Measurements from ENCODE around the gene ARL3.
A peak's percentile ranks its signal among the peaks of the same experiment; 100 is the strongest.
"Not testable (repeated sequence)": the region's sequence is repeated elsewhere in the genome, so short reads cannot be mapped to it uniquely, and the experiment has no call there.

Gene ARL3

DNA sequence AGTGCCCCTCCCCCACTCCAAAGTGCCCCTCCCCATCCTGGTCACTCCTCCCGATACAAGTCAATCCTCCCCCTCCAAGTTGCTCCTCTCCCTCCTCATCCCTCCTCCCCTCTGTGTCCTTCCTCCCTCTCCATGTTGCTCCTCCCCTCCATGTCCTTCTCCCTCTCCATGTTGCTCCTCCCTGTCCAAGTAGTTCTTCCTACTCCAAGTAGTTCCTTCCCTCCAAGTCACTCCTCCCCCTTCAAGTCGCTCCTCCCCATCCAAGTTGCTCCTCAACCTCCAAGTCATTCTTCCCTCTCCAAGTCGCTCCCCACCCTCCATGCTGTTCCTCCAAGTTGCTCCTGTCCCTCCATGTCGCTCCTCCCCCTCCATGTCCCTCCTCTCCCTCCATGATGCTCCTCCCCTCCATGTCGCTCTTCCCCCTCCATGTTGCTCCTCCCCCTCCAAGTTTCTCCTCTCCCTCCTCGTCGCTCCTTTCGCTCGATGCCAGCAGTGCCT, 20.9 kb upstream of the ARL3 start:
- no peak for DNase-seq

DNA sequence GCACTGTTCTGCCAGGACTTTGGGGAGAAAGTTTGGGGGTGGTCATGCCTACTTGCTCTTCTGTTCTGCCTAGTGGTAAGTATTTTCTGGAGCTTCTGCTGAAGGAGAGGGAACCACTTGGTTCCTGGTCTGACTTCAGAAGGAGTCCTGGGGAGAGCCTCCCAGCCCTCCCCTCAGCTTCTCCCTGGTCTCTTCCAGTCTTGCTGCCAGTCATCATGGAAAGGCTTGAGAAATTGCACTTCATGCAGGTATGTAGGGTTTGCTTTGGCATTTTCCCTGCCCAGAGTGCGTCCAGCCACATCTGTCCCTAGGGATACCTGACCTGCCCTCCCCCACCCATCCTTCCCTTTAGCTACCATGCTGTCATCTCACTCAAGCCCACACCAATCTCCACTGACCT, 18.5 kb upstream of the ARL3 start:
- DNase-seq = no peak

DNA sequence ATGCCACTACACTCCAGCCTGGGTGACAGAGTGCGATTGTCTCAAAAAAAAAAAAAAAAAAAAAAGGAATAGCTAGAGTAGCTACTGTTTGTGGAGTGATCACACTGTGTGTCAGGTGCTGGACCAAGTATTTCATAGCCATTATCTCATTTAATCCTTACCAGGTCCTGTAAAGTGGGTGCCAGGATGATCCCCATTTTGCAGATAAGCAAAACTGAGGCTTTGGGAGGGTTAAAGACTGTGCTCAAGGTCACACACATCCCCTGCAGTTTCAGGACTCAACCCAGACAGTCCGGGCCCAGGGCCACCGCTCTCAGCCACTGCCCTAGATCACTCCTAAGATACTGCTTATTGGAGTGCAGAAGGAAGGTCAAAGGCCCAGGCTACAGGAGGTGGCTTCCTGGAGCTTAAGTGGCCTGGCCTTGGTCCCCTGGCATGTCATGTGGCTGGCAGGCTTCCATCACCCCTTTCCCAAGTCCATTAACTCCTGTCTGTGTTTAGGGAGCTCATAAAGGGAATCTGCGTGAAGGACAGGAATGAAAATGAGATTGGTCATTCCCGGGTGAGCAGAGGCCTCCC, 17.1 kb upstream of the ARL3 start:
- DNase-seq = no peak

- DNase-seq = peak; percentile 33
These were observed 15.1 kb upstream of the ARL3 start for GRCh38 chr10:102729029-102730026.

- no peak for DNase-seq
These were observed 13.0 kb upstream of the ARL3 start for GRCh38 chr10:102727037-102727818.

DNA sequence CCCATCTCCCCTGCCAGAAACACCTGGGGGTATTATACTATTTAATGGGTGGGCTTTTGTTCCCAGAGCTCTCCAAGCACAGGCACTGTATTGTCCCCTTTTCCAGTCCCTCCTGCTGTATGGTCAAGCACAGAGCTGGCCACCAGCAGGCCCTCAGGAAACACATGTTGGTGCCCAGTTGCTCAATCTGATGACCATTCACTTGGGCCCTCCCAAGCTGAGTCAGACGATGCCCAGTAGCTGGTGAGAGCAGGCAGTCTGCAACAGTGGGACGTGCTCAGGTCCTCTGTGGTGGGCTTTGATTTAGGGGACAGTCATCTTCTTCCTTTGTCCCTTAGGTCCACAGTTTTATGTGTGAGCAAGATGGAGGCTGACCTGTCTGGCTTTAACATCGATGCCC, 12.1 kb upstream of the ARL3 start:
- no peak for DNase-seq

GRCh38 chr10:102723989-102724388, 9.8 kb upstream of the ARL3 start:
- DNase-seq = no peak

- no peak for DNase-seq
These were observed 7.8 kb upstream of the ARL3 start for GRCh38 chr10:102721954-102722353.

DNA sequence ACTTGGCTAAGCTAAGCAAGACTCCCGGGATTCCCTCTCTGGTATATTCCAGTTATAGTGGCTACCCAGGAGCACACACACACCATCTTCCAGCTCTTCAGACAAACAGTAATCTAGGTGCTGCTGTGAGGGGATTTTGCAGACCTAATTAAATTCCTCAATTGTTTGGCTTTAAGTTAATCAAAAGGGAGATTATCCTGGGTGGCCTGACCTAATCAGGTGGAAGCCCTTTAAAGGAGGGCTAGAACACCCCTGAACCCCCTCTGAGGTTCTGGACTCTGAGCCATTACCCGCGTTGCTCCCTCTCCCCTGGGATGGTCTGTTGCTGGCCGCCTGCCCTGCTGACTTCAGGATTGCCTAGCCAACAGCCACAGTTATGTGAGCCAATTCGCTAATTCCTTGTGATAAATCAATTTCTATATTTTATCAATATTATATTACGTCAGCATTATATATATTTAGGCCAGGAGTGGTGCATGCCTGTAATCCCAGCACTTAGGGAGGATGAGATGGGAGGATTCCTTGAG, 6.6 kb upstream of the ARL3 start:
- no peak for DNase-seq

- no peak for DNase-seq
These were observed 6.1 kb upstream of the ARL3 start for GRCh38 chr10:102720337-102720736.

DNA sequence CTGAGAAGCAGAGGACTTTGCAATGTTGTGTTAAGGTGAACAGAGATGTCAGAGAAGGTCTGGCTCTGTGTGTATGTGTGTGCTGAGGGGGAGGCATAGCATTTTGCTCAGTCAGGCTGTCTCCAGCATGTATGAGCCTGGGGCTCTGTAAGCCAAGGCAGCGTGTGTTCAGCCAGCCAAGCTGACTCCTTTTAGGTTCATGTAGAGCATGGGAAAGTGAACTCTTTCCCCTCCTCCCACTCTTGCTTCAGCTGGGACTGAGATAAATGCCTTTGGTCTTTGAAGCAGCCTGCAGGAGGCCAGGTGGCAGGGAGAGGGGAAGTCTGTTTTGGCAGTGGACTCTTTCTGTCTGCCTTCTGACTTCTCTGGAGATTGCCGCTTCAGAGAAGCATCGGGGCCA, 4.0 kb upstream of the ARL3 start:
- no peak for DNase-seq

DNA sequence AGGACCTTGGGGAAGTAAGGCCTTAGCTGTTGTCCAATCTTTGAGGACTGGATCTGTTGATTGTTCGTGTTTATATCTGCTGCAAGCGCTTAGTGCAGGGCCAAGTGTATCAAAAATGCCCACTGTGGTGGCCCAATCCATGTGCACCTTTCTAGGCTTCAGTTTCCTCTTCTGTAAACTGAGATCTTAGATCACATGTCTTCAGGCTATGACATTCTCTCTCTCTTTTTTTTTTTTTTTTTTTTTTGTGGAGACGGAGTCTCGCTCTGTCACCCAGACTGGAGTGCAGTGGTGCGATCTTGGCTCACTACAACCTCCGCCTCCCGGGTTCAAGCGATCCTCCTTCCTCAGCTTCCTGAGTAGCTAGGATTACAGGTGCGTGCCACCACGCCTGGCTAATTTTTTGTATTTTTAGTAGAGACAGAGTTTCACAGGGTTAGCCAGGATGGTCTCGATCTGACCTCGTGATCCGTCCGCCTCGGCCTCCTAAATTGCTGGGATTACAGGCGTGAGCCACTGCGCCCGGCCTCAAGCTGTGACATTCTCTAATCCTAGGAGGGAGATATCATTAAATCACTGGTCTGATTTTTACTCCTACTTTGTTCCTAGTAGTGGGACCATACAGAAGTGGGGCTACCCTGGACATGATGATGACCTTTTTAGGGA, 2.8 kb upstream of the ARL3 start:
- DNase-seq = not testable (repeated sequence)

DNA sequence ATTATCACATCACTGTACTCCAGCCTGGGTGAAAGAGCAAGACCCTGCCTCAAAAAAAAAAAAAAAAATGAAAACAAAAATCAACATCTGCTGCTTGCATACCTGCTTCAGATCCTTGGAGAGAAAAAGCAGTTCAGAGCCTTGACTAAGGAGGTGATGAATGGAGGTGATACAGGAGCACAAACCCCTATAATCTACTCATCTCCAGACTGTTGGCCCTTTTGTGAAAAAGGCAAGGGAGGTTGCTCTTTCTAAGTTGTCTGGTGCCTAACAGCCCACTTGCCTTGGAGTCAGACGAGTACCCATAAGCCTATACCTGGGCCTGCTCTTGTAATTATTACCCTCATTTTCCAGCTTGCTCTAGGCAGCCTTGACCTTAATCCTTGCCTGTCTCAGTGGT, 1.7 kb upstream of the ARL3 start:
- DNase-seq = no peak

GRCh38 chr10:102714621-102715455, 641 bp upstream of the ARL3 start, which contains the start of gene SFXN2:
SFXN2 (plus strand) TSS chr10:102714636; CDS start chr10:102726637, 12,001 bp downstream.
- DNase-seq = peak; percentile 32

- no peak for DNase-seq
These were observed 721 bp downstream of the ARL3 start for GRCh38 chr10:102713539-102713813.

DNA sequence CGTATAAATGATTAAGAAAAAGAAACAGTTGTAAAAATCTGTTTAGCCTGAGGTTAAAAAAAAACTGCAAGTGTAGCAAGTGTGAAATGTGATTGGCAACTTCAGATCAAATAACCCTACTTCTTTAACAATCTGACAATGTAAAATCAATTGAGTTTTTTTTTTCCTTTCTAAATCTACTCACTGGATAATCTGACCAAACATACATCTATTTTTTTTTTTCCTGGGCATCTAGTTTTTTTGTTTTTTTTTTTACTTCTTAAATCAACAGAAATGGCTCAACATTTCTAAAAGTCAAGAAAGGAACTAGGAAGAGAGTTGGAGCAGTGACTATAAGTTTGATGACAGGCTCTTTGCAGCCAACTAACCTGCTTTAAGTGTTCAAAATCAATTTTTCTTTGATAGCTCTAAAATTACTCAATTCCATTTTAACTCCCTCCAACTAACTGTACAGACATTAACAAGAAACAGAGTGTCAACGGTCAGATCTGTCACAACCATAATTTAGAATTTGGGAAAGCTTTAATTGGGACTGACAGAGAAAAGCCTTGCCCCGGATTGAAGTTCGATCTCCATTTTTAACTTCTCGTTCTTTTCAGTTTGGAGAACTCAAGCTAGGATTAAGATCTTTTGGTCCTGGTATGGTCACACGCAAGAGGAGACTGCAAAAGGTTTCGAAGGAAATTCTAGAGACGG, 1.2 kb downstream of the ARL3 start:
- no peak for DNase-seq

GRCh38 chr10:102712089-102712488, 2.1 kb downstream of the ARL3 start:
- no peak for DNase-seq

GRCh38 chr10:102710609-102711008, 3.6 kb downstream of the ARL3 start:
- no peak for DNase-seq

DNA sequence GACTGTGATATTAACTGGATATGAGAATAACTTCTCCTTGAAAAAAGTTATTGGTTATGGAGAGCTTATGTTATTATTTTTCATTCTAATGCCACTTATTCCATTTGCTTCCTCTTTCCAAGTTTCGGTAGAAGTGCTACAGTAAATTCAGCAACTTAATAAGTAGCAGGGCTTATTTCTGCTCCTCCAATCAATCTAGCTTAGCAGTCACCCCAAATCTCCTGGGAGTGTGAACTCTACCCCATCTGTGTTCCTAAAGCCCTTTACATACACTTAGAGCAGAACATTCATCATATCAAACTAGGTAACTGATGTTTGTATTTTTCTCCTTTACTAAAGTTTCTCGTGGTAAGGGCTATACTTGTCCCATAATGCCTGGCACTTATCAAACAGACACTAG, 8.7 kb downstream of the ARL3 start:
- no peak for DNase-seq

DNA sequence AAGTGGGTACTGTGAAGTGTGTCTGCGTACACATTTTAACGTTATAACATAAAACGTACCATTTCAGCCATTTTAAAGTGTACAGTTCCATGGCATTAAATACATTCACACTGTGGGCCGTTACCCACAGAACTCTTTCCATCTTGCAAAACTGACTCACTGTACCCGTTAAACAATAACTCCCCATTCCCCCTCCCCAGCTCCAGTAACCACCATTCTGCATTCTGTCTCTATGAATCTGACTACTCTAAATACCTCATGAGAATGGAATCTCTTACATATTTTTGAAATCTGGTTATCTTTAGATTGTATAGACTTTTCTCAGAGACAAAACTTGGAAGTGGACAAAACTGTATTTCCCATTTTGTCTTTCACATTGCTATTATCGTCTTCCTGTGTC, 9.3 kb downstream of the ARL3 start:
- DNase-seq = no peak

DNA sequence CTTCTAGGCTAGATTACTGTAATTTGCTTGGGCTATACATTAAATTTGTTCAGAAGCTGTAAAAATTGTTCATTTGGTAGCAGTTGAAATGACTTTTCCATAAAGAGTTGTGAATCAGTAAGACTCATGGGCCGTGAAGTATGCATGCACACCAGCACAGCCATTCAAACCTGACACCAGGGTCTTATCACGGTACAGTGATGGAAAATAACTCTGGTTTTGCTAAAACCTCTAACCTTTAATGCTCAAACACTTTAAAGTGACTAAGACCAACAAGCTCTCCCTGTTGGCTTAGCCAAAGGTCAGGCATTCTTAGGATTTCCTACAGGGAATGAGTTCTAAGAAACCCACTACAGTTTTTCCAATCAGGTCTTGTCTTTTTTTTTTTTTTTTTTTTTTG, 11.5 kb downstream of the ARL3 start:
- DNase-seq = no peak
